ENCODE measurements around the gene TSBP1. TPM values are rescaled to one million over a fixed set of nuclear protein-coding genes. Genes with fewer than 3 reads are reported as not detected.
A peak's percentile ranks its signal among the peaks of the same experiment; 100 is the strongest.

The TSBP1 gene
- polyA plus RNA-seq = not detected

- H3K4me3 ChIP-seq (ENCODE audit: low read depth in 1 of 2, low read length in 2 of 2) = no peak within 1 kb of the TSS
- H3K27ac ChIP-seq (ENCODE audit: low read depth in 2 of 2, low read length in 1 of 2) = no peak within 1 kb of the TSS
- H3K4me1 ChIP-seq (ENCODE audit: control insufficient read depth in 2 of 2, insufficient read depth in 2 of 2, low read length in 1 of 2) = no peaks in the 10 kb centered on the region
- H3K27me3 ChIP-seq (ENCODE audit: control insufficient read depth in 1 of 2, insufficient read depth in 2 of 2, low read length in 2 of 2) = no peaks in the 10 kb centered on the region
- H3K36me3 ChIP-seq (ENCODE audit: control insufficient read depth in 2 of 2, insufficient read depth in 2 of 2, low read length in 1 of 2) = no peaks in the 10 kb centered on the region
- no peaks in the 10 kb centered on the region for H3K9me3 ChIP-seq (ENCODE audit: control insufficient read depth in 2 of 2, insufficient read depth in 1 of 2, low read depth in 1 of 2, low read length in 1 of 2)
Observed at GRCh38 chr6:32371803-32372202, at the start of gene TSBP1. Gene TSBP1 (minus strand): TSS chr6:32371903. CDS start chr6:32371706, 197 bp downstream.

GRCh38 chr6:32416036-32416435, 44.3 kb upstream of the TSBP1 start:
- Histone ChIP-seq H3K36me3 (ENCODE audit: control insufficient read depth in 2 of 2, insufficient read depth in 2 of 2, low read length in 1 of 2) (no peaks in the 10 kb centered on the region), H3K4me3 (ENCODE audit: low read depth in 1 of 2, low read length in 2 of 2) (peak overlapping the region in 1 of 2 donors; percentile 7), H3K9me3 (ENCODE audit: control insufficient read depth in 2 of 2, insufficient read depth in 1 of 2, low read depth in 1 of 2, low read length in 1 of 2) (no peaks in the 10 kb centered on the region), H3K27me3 (ENCODE audit: control insufficient read depth in 1 of 2, insufficient read depth in 2 of 2, low read length in 2 of 2) (peaks cover 2% of the 10 kb centered on the region in 2 donors), H3K4me1 (ENCODE audit: control insufficient read depth in 2 of 2, insufficient read depth in 2 of 2, low read length in 1 of 2) (no peaks in the 10 kb centered on the region), H3K27ac (ENCODE audit: low read depth in 2 of 2, low read length in 1 of 2) (no peak overlapping the region)
- WGBS, 2 donors = 77 to 78% methylated on average over 3 of the region's 3 CpGs

GRCh38 chr6:32415521-32416019, 43.9 kb upstream of the TSBP1 start:
- no peaks in the 10 kb centered on the region for H3K9me3 ChIP-seq (ENCODE audit: control insufficient read depth in 2 of 2, insufficient read depth in 1 of 2, low read depth in 1 of 2, low read length in 1 of 2)
- no peaks in the 10 kb centered on the region for H3K4me1 ChIP-seq (ENCODE audit: control insufficient read depth in 2 of 2, insufficient read depth in 2 of 2, low read length in 1 of 2)
- no peaks in the 10 kb centered on the region for H3K36me3 ChIP-seq (ENCODE audit: control insufficient read depth in 2 of 2, insufficient read depth in 2 of 2, low read length in 1 of 2)
- peaks cover 2% of the 10 kb centered on the region in 2 donors for H3K27me3 ChIP-seq (ENCODE audit: control insufficient read depth in 1 of 2, insufficient read depth in 2 of 2, low read length in 2 of 2)
- H3K4me3 ChIP-seq (ENCODE audit: low read depth in 1 of 2, low read length in 2 of 2) = peak overlapping the region in 1 of 2 donors; percentile 7
- no peak overlapping the region for H3K27ac ChIP-seq (ENCODE audit: low read depth in 2 of 2, low read length in 1 of 2)
- 10 to 12% methylated on average over 13 of the region's 13 CpGs for WGBS, 2 donors

GRCh38 chr6:32413427-32414047, 41.8 kb upstream of the TSBP1 start:
- H3K9me3 ChIP-seq (ENCODE audit: control insufficient read depth in 2 of 2, insufficient read depth in 1 of 2, low read depth in 1 of 2, low read length in 1 of 2) = no peaks in the 10 kb centered on the region
- H3K36me3 ChIP-seq (ENCODE audit: control insufficient read depth in 2 of 2, insufficient read depth in 2 of 2, low read length in 1 of 2) = no peaks in the 10 kb centered on the region
- no peak overlapping the region for H3K4me3 ChIP-seq (ENCODE audit: low read depth in 1 of 2, low read length in 2 of 2)
- no peak overlapping the region for H3K27ac ChIP-seq (ENCODE audit: low read depth in 2 of 2, low read length in 1 of 2)
- 7 to 8% methylated on average over 11 of the region's 11 CpGs for WGBS, 2 donors
- peaks cover 2% of the 10 kb centered on the region in 2 donors for H3K27me3 ChIP-seq (ENCODE audit: control insufficient read depth in 1 of 2, insufficient read depth in 2 of 2, low read length in 2 of 2)
- no peaks in the 10 kb centered on the region for H3K4me1 ChIP-seq (ENCODE audit: control insufficient read depth in 2 of 2, insufficient read depth in 2 of 2, low read length in 1 of 2)

GRCh38 chr6:32411566-32412327, 40.0 kb upstream of the TSBP1 start:
- no peak overlapping the region for H3K4me3 ChIP-seq (ENCODE audit: low read depth in 1 of 2, low read length in 2 of 2)
- H3K36me3 ChIP-seq (ENCODE audit: control insufficient read depth in 2 of 2, insufficient read depth in 2 of 2, low read length in 1 of 2) = no peaks in the 10 kb centered on the region
- no peaks in the 10 kb centered on the region for H3K9me3 ChIP-seq (ENCODE audit: control insufficient read depth in 2 of 2, insufficient read depth in 1 of 2, low read depth in 1 of 2, low read length in 1 of 2)
- H3K27ac ChIP-seq (ENCODE audit: low read depth in 2 of 2, low read length in 1 of 2) = no peak overlapping the region
- peaks cover 0 to 2% of the 10 kb centered on the region in 2 donors for H3K27me3 ChIP-seq (ENCODE audit: control insufficient read depth in 1 of 2, insufficient read depth in 2 of 2, low read length in 2 of 2)
- 70 to 77% methylated on average over 9 of the region's 9 CpGs for WGBS, 2 donors
- no peaks in the 10 kb centered on the region for H3K4me1 ChIP-seq (ENCODE audit: control insufficient read depth in 2 of 2, insufficient read depth in 2 of 2, low read length in 1 of 2)

GRCh38 chr6:32410906-32411305, 39.2 kb upstream of the TSBP1 start:
- 41 to 57% methylated on average over 5 of the region's 5 CpGs for WGBS, 2 donors
- H3K36me3 ChIP-seq (ENCODE audit: control insufficient read depth in 2 of 2, insufficient read depth in 2 of 2, low read length in 1 of 2) = no peaks in the 10 kb centered on the region
- no peaks in the 10 kb centered on the region for H3K4me1 ChIP-seq (ENCODE audit: control insufficient read depth in 2 of 2, insufficient read depth in 2 of 2, low read length in 1 of 2)
- H3K27ac ChIP-seq (ENCODE audit: low read depth in 2 of 2, low read length in 1 of 2) = no peak overlapping the region
- H3K27me3 ChIP-seq (ENCODE audit: control insufficient read depth in 1 of 2, insufficient read depth in 2 of 2, low read length in 2 of 2) = peaks cover 0 to 2% of the 10 kb centered on the region in 2 donors
- H3K9me3 ChIP-seq (ENCODE audit: control insufficient read depth in 2 of 2, insufficient read depth in 1 of 2, low read depth in 1 of 2, low read length in 1 of 2) = no peaks in the 10 kb centered on the region
- no peak overlapping the region for H3K4me3 ChIP-seq (ENCODE audit: low read depth in 1 of 2, low read length in 2 of 2)

- 49 to 71% methylated on average over 4 of the region's 4 CpGs for WGBS, 2 donors
- Histone ChIP-seq H3K4me3 (ENCODE audit: low read depth in 1 of 2, low read length in 2 of 2) (no peak within 1 kb of the TSS), H3K27ac (ENCODE audit: low read depth in 2 of 2, low read length in 1 of 2) (no peak within 1 kb of the TSS), H3K9me3 (ENCODE audit: control insufficient read depth in 2 of 2, insufficient read depth in 1 of 2, low read depth in 1 of 2, low read length in 1 of 2) (no peaks in the 10 kb centered on the region), H3K36me3 (ENCODE audit: control insufficient read depth in 2 of 2, insufficient read depth in 2 of 2, low read length in 1 of 2) (no peaks in the 10 kb centered on the region), H3K4me1 (ENCODE audit: control insufficient read depth in 2 of 2, insufficient read depth in 2 of 2, low read length in 1 of 2) (no peaks in the 10 kb centered on the region), H3K27me3 (ENCODE audit: control insufficient read depth in 1 of 2, insufficient read depth in 2 of 2, low read length in 2 of 2) (peaks cover 0 to 3% of the 10 kb centered on the region in 2 donors)
Observed at GRCh38 chr6:32406857-32407256, 35.2 kb upstream of the TSBP1 start, which contains the start of gene BTNL2. Gene BTNL2 (minus strand): TSS chr6:32407181. CDS start chr6:32407123, 58 bp downstream.

- Histone ChIP-seq H3K27me3 (ENCODE audit: control insufficient read depth in 1 of 2, insufficient read depth in 2 of 2, low read length in 2 of 2) (peaks cover 0 to 3% of the 10 kb centered on the region in 2 donors), H3K9me3 (ENCODE audit: control insufficient read depth in 2 of 2, insufficient read depth in 1 of 2, low read depth in 1 of 2, low read length in 1 of 2) (no peaks in the 10 kb centered on the region), H3K27ac (ENCODE audit: low read depth in 2 of 2, low read length in 1 of 2) (no peak overlapping the region), H3K4me1 (ENCODE audit: control insufficient read depth in 2 of 2, insufficient read depth in 2 of 2, low read length in 1 of 2) (no peaks in the 10 kb centered on the region), H3K4me3 (ENCODE audit: low read depth in 1 of 2, low read length in 2 of 2) (no peak overlapping the region), H3K36me3 (ENCODE audit: control insufficient read depth in 2 of 2, insufficient read depth in 2 of 2, low read length in 1 of 2) (no peaks in the 10 kb centered on the region)
- 77 to 90% methylated on average over 9 of the region's 9 CpGs for WGBS, 2 donors
Observed at GRCh38 chr6:32406197-32406596, 34.5 kb upstream of the TSBP1 start.

- no peaks in the 10 kb centered on the region for H3K36me3 ChIP-seq (ENCODE audit: control insufficient read depth in 2 of 2, insufficient read depth in 2 of 2, low read length in 1 of 2)
- H3K27me3 ChIP-seq (ENCODE audit: control insufficient read depth in 1 of 2, insufficient read depth in 2 of 2, low read length in 2 of 2) = peaks cover 0 to 3% of the 10 kb centered on the region in 2 donors
- no peaks in the 10 kb centered on the region for H3K4me1 ChIP-seq (ENCODE audit: control insufficient read depth in 2 of 2, insufficient read depth in 2 of 2, low read length in 1 of 2)
- 10 to 16% methylated on average over 1 of the region's 1 CpG for WGBS, 2 donors
- no peak overlapping the region for H3K27ac ChIP-seq (ENCODE audit: low read depth in 2 of 2, low read length in 1 of 2)
- H3K9me3 ChIP-seq (ENCODE audit: control insufficient read depth in 2 of 2, insufficient read depth in 1 of 2, low read depth in 1 of 2, low read length in 1 of 2) = no peaks in the 10 kb centered on the region
- H3K4me3 ChIP-seq (ENCODE audit: low read depth in 1 of 2, low read length in 2 of 2) = no peak overlapping the region
Observed at GRCh38 chr6:32405656-32406055, 34.0 kb upstream of the TSBP1 start.
